ENCODE results near the gene CHRNA9.

GRCh38 chr4:40306226-40306625 lies 28.9 kb upstream of the CHRNA9 start:
- TF ChIP-seq EZH2phosphoT487 (conservative IDR thresholded peaks at IDR 0.05; ENCODE audit: low read length) = no peak
- no peak for TF ChIP-seq CTCF (IDR thresholded peaks at IDR 0.05; ENCODE audit: insufficient read depth, low read length, poor library complexity, severe bottlenecking)
